DND-41 (cell line): Measurements from ENCODE around the gene PSTPIP1.

ENCODE experiments used
- ATAC-seq: fragments of 200-7000 bp; cut with Tn5 transposase; 3 replicates; pipeline ENCODE4 v1.9.1; 2021; ENCODE audit warnings: low read depth; ENCODE audit not compliant: insufficient read depth
- DNase-seq: peaks from one replicate; pipeline ENCODE4 v3.0.0-alpha.2; 2020
- H2AFZ ChIP-seq: 2 replicates; pipeline ENCODE4 v1.6.0; 2012; ENCODE audit warnings: low read depth, low read length
- H3K27ac ChIP-seq: 2 replicates; pipeline ENCODE4 v1.5.1; 2012; ENCODE audit warnings: low read length, inconsistent platforms
- H3K27me3 ChIP-seq: fragments of 200-600 bp; sonication (generic); 2 replicates; pipeline ENCODE4 v1.6.0; 2012; ENCODE audit warnings: low read length, mild to moderate bottlenecking, inconsistent platforms; ENCODE audit not compliant: insufficient read depth, poor library complexity
- H3K36me3 ChIP-seq: 2 replicates; pipeline ENCODE4 v1.5.1; 2012; ENCODE audit warnings: low read length, inconsistent platforms; ENCODE audit not compliant: insufficient read depth
- H3K4me1 ChIP-seq: 2 replicates; pipeline ENCODE4 v1.5.1; 2012; ENCODE audit warnings: mild to moderate bottlenecking, low read length; ENCODE audit not compliant: insufficient read depth
- H3K4me2 ChIP-seq: 2 replicates; pipeline ENCODE4 v1.6.0; 2012; ENCODE audit warnings: mild to moderate bottlenecking, moderate library complexity, low read length, inconsistent platforms; ENCODE audit not compliant: insufficient read depth
- H3K4me3 ChIP-seq, 2 experiments: fragments of 200-600 bp in 1 of 2; shearing (Covaris generic) in 1 of 2; 2 replicates each; pipeline ENCODE4 v1.5.1; 2012 to 2016; ENCODE audit warnings: inconsistent platforms in 2 of 2, low read length in 2 of 2, mild to moderate bottlenecking in 2 of 2, low read depth in 1 of 2, moderate library complexity in 1 of 2
- H3K79me2 ChIP-seq: 2 replicates; pipeline ENCODE4 v1.6.0; 2012; ENCODE audit warnings: low read length, inconsistent platforms; ENCODE audit not compliant: insufficient read depth
- H3K9ac ChIP-seq: 2 replicates; pipeline ENCODE4 v1.6.0; 2012; ENCODE audit warnings: low read depth, mild to moderate bottlenecking, inconsistent platforms, low read length, moderate library complexity
- H3K9me3 ChIP-seq: 2 replicates; pipeline ENCODE4 v1.5.1; 2012; ENCODE audit warnings: low read length, moderate library complexity, mild to moderate bottlenecking, inconsistent platforms; ENCODE audit not compliant: insufficient read depth, severe bottlenecking
- H4K20me1 ChIP-seq: 2 replicates; pipeline ENCODE4 v1.6.0; 2012; ENCODE audit warnings: low read length; ENCODE audit not compliant: insufficient read depth
- CTCF ChIP-seq: IDR thresholded peaks from 2 replicates; pipeline ENCODE4 v1.5.1; 2012; ENCODE audit warnings: borderline replicate concordance, low read length, moderate library complexity, mild to moderate bottlenecking; ENCODE audit not compliant: poor library complexity, severe bottlenecking; ENCODE audit errors: extremely low read depth
- EZH2 ChIP-seq: IDR thresholded peaks from 3 replicates; pipeline ENCODE4 v1.6.1; 2012; ENCODE audit warnings: borderline replicate concordance, low read depth, mild to moderate bottlenecking, moderate library complexity, low read length, inconsistent platforms; ENCODE audit not compliant: severe bottlenecking

Gene PSTPIP1

GRCh38 chr15:77015646-77016320 lies 20.9 kb downstream of the PSTPIP1 start:
- Histone ChIP-seq H3K36me3 (no peaks in the 10 kb centered on the region), H2AFZ (no peak overlapping the region), H3K27ac (no peak overlapping the region), H3K4me3 (no peak overlapping the region), H3K9me3 (no peaks in the 10 kb centered on the region), H4K20me1 (no peaks in the 10 kb centered on the region; the same call in 1 of the 2 replicates), H3K9ac (no peak overlapping the region), H3K4me1 (no peaks in the 10 kb centered on the region), H3K4me2 (no peak overlapping the region), H3K27me3 (no peaks in the 10 kb centered on the region), H3K79me2 (no peaks in the 10 kb centered on the region)
- no peak for TF ChIP-seq CTCF
- no peak for TF ChIP-seq EZH2
- ATAC-seq (no peak), DNase-seq (no peak)

- DNase-seq (no peak), ATAC-seq (no peak)
- H3K9ac ChIP-seq, result no peak overlapping the region
- no peak overlapping the region for H2AFZ ChIP-seq
- H3K4me2 ChIP-seq, result no peak overlapping the region
- no peak overlapping the region for H3K4me3 ChIP-seq
- H3K27ac ChIP-seq, result no peak overlapping the region
- H3K9me3 ChIP-seq, result no peaks in the 10 kb centered on the region
- no peaks in the 10 kb centered on the region for H3K36me3 ChIP-seq
- H3K27me3 ChIP-seq, result no peaks in the 10 kb centered on the region
- H3K79me2 ChIP-seq, result no peaks in the 10 kb centered on the region
- no peaks in the 10 kb centered on the region; the same call in 1 of the 2 replicates for H4K20me1 ChIP-seq
- peaks cover 4% of the 10 kb centered on the region; the same call in 1 of the 2 replicates for H3K4me1 ChIP-seq
- TF ChIP-seq CTCF (no peak), EZH2 (no peak)
These were observed 21.4 kb downstream of the PSTPIP1 start for GRCh38 chr15:77016321-77016695.

GRCh38 chr15:77017091-77017660 lies 22.2 kb downstream of the PSTPIP1 start:
- TF ChIP-seq EZH2 (no peak), CTCF (no peak)
- Histone ChIP-seq H3K27me3 (no peaks in the 10 kb centered on the region), H2AFZ (no peak overlapping the region)

More at GRCh38 chr15:77017091-77017660, 22.2 kb downstream of the PSTPIP1 start:
- peaks cover 13% of the 10 kb centered on the region for H3K4me1 ChIP-seq
- ATAC-seq, result no peak
- no peak overlapping the region for H3K9ac ChIP-seq
- H4K20me1 ChIP-seq, result no peaks in the 10 kb centered on the region; the same call in 1 of the 2 replicates
- H3K4me3 ChIP-seq, result no peak overlapping the region
- H3K9me3 ChIP-seq, result no peaks in the 10 kb centered on the region
- no peak overlapping the region for H3K27ac ChIP-seq
- H3K4me2 ChIP-seq, result no peak overlapping the region
- DNase-seq, result no peak
- no peaks in the 10 kb centered on the region for H3K79me2 ChIP-seq
- H3K36me3 ChIP-seq, result no peaks in the 10 kb centered on the region
